Heart right ventricle (tissue), 16 donors: ENCODE data around the gene FEM1C. TPM values are rescaled to one million over a fixed set of nuclear protein-coding genes. Genes with fewer than 3 reads are reported as not detected.

ENCODE experiments used
- ATAC-seq, 8 donors: fragments of 200-7000 bp; cut with Tn5 transposase; one replicate each; pipeline ENCODE4 v1.9.1; 2020; ENCODE audit warnings: mild to moderate bottlenecking in 8 of 8, moderate library complexity in 8 of 8, moderate number of reproducible peaks in 1 of 8
- DNase-seq, 2 donors: peaks; one replicate each; pipeline ENCODE4 v3.0.0-alpha.2; 2020
- H3K27ac ChIP-seq, 10 donors: fragments of 200-600 bp; sonication (generic) in 2 of 10; one replicate each; pipeline versions ENCODE4 v1.5.0 to v1.8.0; 2020 to 2022; ENCODE audit warnings: mild to moderate bottlenecking in 3 of 10
- H3K27me3 ChIP-seq, 7 donors: fragments of 200-600 bp; one replicate each; pipeline ENCODE4 v1.8.0; 2021 to 2022; ENCODE audit warnings: mild to moderate bottlenecking in 2 of 7
- H3K36me3 ChIP-seq, 9 donors: fragments of 200-600 bp; sonication (generic) in 1 of 9; one replicate each; pipeline versions ENCODE4 v1.5.0 to v1.8.0; 2020 to 2022; ENCODE audit warnings: mild to moderate bottlenecking in 2 of 9
- H3K4me1 ChIP-seq, 9 donors: fragments of 200-600 bp; sonication (generic) in 1 of 9; one replicate each; pipeline versions ENCODE4 v1.5.0 to v1.8.0; 2020 to 2022; ENCODE audit warnings: mild to moderate bottlenecking in 4 of 9
- H3K4me3 ChIP-seq, 10 donors: fragments of 200-600 bp; sonication (generic) in 2 of 10; one replicate each; pipeline versions ENCODE4 v1.5.0 to v1.8.0; 2020 to 2022; ENCODE audit warnings: mild to moderate bottlenecking in 7 of 10, moderate library complexity in 2 of 10
- H3K9me3 ChIP-seq, 11 donors: fragments of 200-600 bp in 10 of 11; sonication (generic) in 2 of 11; one replicate each; pipeline versions ENCODE4 v1.5.0 to v1.8.0; 2013 to 2022; ENCODE audit warnings: mild to moderate bottlenecking in 2 of 11, control low read depth in 1 of 11, moderate library complexity in 1 of 11
- WGBS, 2 donors: extraction: QIAGEN DNeasy Blood & Tissue Kit; methylation state at CpG; one replicate each; pipeline ENCODE4 v1.1.7; 2013; ENCODE audit warnings: inconsistent platforms in 1 of 2; 5-methylcytosine and 5-hydroxymethylcytosine counted together
- intact Hi-C, 10 donors: fragments of 100-400 bp; cut with DNase I; formaldehyde crosslinking; loops; one replicate each; pipeline versions ENCODE4 v1.11.1 to v1.14.2; 2022
- polyA plus RNA-seq, 2 donors: library from polyadenylated mRNA; stranded (reverse); fragments of 200-250 nt; gene quantifications; one replicate each; pipeline ENCODE4 v1.2.3, GENCODE V29; 2013
- total RNA-seq, 10 donors: library from RNA; stranded (reverse); fragmentation: NEBNext Ultra II Directional in 3 of 10; extraction: Animal tissue kit (Norgen Biotek cat#: 25700) in 3 of 10; gene quantifications; one replicate each; pipeline versions ENCODE4 v1.2.1 to v1.2.4, GENCODE V29; 2021 to 2023
- TF ChIP-seq, protein P1 (sequence below), 9 donors: fragments of 200-600 bp; sonication (generic) in 2 of 9; IDR thresholded peaks; one replicate each; pipeline versions ENCODE4 v1.5.0 to v1.8.0; 2021 to 2022; ENCODE audit warnings: antibody characterized with exemption in 9 of 9, mild to moderate bottlenecking in 5 of 9, moderate library complexity in 1 of 9
- donor health status: Arrhythmogenic right ventricular cardiomyopathy.
- donor health status: ischemic (EF 13 %, LVEDD 7.1; RV severe dilation, severe dysfunction).
- donor health status: healthy with polysubstance abuse.
- donor health status: DM: no; HTN: yes; CAD: no.
- donor health status: DM: no; HTN: no; CAD: no.
- donor health status: ischemic (EF 25% LVEDD 6.9; RV normal size, moderate dysfunction).
- donor health status: ischemic (EF 25% LVEDD 5.7; RV mildly dilated, moderate dysfunction).
- donor health status: healthy.
- donor health status: DM: yes; HTN: yes; CAD: no.
- donor health status: Ischemic cardiomyopathy.
- donor health status: ischemic (EF 35%, LVEDD 5.7; RV mildly dilated, moderate dysfunction).
- donor health status: nonischemic (EF 11% LVEDD 7.7; RV severe dilation, severe dysfunction).
- donor health status: DM: yes; HTN: yes; CAD: no.
- donor health status: PGD.
- donor health status: ischemic (EF 29% LVEDD 5.4; RV normal size, mild dysfunction).
- donor health status: nonischemic (EF 23%, LVEDD 6.1; RV moderate dilation, normal function).

FEM1C gene
- total and polyA plus RNA-seq, 12 donors, result 17.8 to 72.2 (median 53.9) TPM

DNA sequence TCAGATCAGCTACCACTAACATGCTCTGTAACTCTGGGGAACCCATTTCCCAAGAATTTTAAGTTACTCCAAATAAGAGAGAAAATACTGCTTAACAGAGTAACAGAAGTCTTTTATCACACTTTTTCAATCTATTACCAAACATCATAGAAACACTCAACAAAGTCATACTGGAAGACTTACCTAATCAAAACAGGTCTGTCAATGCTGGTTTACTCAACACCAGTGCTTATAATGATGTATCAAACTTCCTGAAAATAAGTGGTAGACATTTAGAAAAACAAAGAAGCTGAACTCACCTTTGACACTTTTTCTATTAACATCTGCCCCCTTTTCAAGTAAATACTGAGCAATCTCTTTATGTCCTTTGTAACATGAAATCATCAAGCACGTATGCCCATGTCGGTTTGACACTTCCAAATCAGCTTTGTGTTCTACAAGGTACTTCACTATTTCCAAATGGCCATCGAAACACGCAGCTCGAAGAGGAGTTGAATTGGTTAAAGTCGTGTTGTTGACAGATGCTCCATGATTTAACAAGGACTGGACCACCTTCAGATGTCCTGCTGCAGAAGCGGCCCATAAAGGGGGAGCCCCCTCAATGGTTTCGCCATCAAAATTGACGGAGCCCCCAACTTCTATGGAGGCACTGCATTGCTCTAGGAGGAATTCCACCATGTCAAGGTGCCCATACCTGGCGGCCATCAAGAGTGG is 1.8 kb downstream of the FEM1C start:
- no peaks in the 10 kb centered on the region for H3K27me3 ChIP-seq
- 29 to 39% methylated on average over 10 of the region's 10 CpGs for WGBS, 2 donors
- H3K4me1 ChIP-seq, result peaks cover 4 to 62% (median 51%) of the 10 kb centered on the region in 9 donors
- peaks cover 0 to 52% (median 0%) of the 10 kb centered on the region in 9 donors for H3K36me3 ChIP-seq
- TF ChIP-seq, protein P1, sequence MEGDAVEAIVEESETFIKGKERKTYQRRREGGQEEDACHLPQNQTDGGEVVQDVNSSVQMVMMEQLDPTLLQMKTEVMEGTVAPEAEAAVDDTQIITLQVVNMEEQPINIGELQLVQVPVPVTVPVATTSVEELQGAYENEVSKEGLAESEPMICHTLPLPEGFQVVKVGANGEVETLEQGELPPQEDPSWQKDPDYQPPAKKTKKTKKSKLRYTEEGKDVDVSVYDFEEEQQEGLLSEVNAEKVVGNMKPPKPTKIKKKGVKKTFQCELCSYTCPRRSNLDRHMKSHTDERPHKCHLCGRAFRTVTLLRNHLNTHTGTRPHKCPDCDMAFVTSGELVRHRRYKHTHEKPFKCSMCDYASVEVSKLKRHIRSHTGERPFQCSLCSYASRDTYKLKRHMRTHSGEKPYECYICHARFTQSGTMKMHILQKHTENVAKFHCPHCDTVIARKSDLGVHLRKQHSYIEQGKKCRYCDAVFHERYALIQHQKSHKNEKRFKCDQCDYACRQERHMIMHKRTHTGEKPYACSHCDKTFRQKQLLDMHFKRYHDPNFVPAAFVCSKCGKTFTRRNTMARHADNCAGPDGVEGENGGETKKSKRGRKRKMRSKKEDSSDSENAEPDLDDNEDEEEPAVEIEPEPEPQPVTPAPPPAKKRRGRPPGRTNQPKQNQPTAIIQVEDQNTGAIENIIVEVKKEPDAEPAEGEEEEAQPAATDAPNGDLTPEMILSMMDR (IDR thresholded peaks at IDR 0.05), result no peak
- peaks cover 0 to 15% (median 2%) of the 10 kb centered on the region in 11 donors for H3K9me3 ChIP-seq
- DNase-seq, result no peak
- H3K27ac ChIP-seq, result peak overlapping the region; percentile 93 to 99 (median 98)
- no peak for ATAC-seq
- intact Hi-C loops, result loop anchor here in 6 of 10 donors (2.0 to 10.0 kb wide), 8 partner anchors 81 to 166 kb away; partner anchors contain the start of gene TMED7 (in 1 of the 6)
- H3K4me3 ChIP-seq, result peak overlapping the region; percentile 74 to 96 (median 90)

DNA sequence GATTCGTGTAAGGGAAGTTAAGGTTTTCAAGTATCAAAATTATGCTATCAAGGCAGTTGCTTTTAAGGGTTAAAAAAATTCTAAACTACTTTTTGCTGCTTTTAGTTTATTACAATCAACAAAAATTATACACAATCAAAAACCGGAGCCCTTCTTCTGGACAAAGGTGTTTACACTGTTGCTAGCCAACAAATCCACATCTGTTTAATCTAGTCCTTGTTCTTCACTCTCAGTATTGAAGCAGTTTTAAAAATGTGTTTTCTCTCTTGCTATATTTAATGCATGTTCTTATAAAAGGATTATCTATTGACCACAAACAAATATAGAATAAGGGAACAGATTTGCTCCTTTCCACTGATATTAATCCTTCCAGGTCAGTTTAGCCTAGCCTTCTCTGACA is 2.5 kb downstream of the FEM1C start:
- H3K9me3 ChIP-seq, result peaks cover 0 to 15% (median 2%) of the 10 kb centered on the region in 11 donors
- intact Hi-C loops, result loop anchor here in 6 of 10 donors (2.0 to 10.0 kb wide), 8 partner anchors 80 to 165 kb away; partner anchors contain the start of gene TMED7 (in 1 of the 6)
- peak overlapping the region; percentile 74 to 96 (median 90) for H3K4me3 ChIP-seq
- no peak for ATAC-seq
- 3 to 17% methylated on average over 2 of the region's 2 CpGs for WGBS, 2 donors
- H3K4me1 ChIP-seq, result peaks cover 4 to 69% (median 58%) of the 10 kb centered on the region in 9 donors
- peaks cover 0 to 58% (median 0%) of the 10 kb centered on the region in 9 donors for H3K36me3 ChIP-seq
- DNase-seq, result no peak
- TF ChIP-seq, protein P1 (IDR thresholded peaks at IDR 0.05), result no peak
- no peaks in the 10 kb centered on the region for H3K27me3 ChIP-seq
- peak overlapping the region; percentile 93 to 99 (median 98) for H3K27ac ChIP-seq

DNA sequence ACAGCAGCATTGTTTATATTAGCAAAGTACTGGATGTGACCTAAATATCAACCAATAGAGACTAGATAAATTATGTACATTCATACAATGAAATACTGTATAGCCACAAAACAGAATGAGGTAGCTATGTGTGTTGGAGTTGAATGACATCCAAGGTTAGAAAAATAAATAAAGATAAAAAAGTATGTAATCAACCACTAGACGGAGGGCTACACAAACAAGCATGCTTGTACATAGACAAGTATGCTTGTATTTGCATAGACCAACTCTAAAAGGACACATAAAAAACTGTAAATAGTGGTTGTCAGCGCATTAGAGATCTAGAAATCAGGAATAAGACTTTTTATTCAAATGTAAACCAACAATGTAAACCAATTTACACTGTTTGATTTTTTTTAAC is 3.0 kb downstream of the FEM1C start:
- ATAC-seq (no peak), DNase-seq (no peak)
- WGBS, 2 donors, result 7 to 24% methylated on average over 2 of the region's 2 CpGs
- H3K4me3 ChIP-seq, result peak overlapping the region; percentile 74 to 96 (median 90)
- TF ChIP-seq, protein P1 (IDR thresholded peaks at IDR 0.05), result peak in 3 of 9 donors; percentile 14 to 27 (median 23)
- H3K27ac ChIP-seq, result peak overlapping the region; percentile 15 to 99 (median 98)
- no peaks in the 10 kb centered on the region for H3K27me3 ChIP-seq
- peaks cover 0 to 62% (median 1%) of the 10 kb centered on the region in 9 donors for H3K36me3 ChIP-seq
- intact Hi-C loops, result loop anchor here in 6 of 10 donors (2.0 to 10.0 kb wide), 8 partner anchors 79 to 165 kb away; partner anchors contain the start of gene TMED7 (in 1 of the 6)
- peaks cover 0 to 15% (median 2%) of the 10 kb centered on the region in 11 donors for H3K9me3 ChIP-seq
- H3K4me1 ChIP-seq, result peaks cover 4 to 74% (median 63%) of the 10 kb centered on the region in 9 donors

DNA sequence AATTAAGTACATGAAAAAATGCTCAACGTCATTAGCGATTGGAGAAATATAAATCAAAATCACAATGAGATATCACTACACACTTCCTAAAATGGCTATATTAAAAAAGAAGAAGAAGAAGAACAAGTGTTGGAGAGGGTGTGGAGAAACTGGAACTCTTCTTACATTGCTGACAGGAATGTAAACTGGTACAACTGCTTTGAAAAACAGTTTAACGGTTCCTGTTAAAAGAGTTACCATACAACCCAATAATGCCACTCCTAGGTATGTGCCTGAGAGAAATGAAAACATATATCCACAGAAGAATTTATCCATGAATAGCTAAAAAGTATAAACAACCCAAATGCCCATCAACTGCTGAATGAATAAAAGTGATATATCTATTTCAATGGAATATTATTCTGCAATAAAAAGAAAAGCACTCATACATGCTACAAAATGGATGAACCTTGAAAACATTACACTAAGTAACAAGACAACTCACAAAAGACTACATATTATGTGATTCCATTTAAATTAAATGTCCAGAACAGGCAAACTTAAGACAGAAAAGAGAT is 9.0 kb downstream of the FEM1C start:
- ATAC-seq (no peak), DNase-seq (no peak)
- Histone ChIP-seq H3K9me3 (peaks cover 0 to 3% (median 0%) of the 10 kb centered on the region in 11 donors), H3K27ac (no peak overlapping the region), H3K4me3 (peak overlapping the region in 1 of 10 donors; percentile 6), H3K36me3 (peaks cover 0 to 83% (median 0%) of the 10 kb centered on the region in 9 donors), H3K4me1 (peaks cover 4 to 100% (median 91%) of the 10 kb centered on the region in 9 donors), H3K27me3 (no peaks in the 10 kb centered on the region)
- TF ChIP-seq, protein P1 (IDR thresholded peaks at IDR 0.05), result no peak
- 72 to 73% methylated on average over 3 of the region's 3 CpGs for WGBS, 2 donors
- intact Hi-C loops, result loop anchor here in 1 of 10 donors (10.0 kb wide), 1 partner anchor 71 kb away; no protein-coding TSS in a partner anchor
